Measurements from ENCODE around the gene SELENOP. TPM values are rescaled to one million over a fixed set of nuclear protein-coding genes. Genes with fewer than 3 reads are reported as not detected.

The SELENOP gene
- total and polyA plus RNA-seq, 9 of the 15 experiments (the other 6 are each of a cell fraction or from before 2014, with no cell fraction given), result 3.2 to 6.3 (median 4.5) TPM

GRCh38 chr5:42830924-42831323 lies 19.2 kb upstream of the SELENOP start:
- Histone ChIP-seq H3K36me3 (ENCODE audit: control insufficient read depth, insufficient read depth, low read length) (no peaks in the 10 kb centered on the region), H3K4me3 (no peak overlapping the region), H3K79me2 (ENCODE audit: control insufficient read depth, insufficient read depth, low read length) (no peaks in the 10 kb centered on the region), H3K9me1 (ENCODE audit: control insufficient read depth, insufficient read depth, low read length) (no peaks in the 10 kb centered on the region), H3K9ac (ENCODE audit: insufficient read depth in 1 of 2, low read depth in 2 of 2, low read length in 2 of 2) (no peak overlapping the region), H3K27me3 (ENCODE audit: control insufficient read depth in 2 of 2, insufficient read depth in 2 of 2, low read length in 2 of 2) (no peaks in the 10 kb centered on the region), H3K4me1 (replicated peaks in 1 of 2; ENCODE audit: control insufficient read depth in 2 of 2, insufficient read depth in 2 of 2, low read length in 2 of 2) (no peaks in the 10 kb centered on the region; a peak in 2 of 5 replicates), H4K20me1 (replicated peaks; ENCODE audit: control insufficient read depth, insufficient read depth, low read length) (no peaks in the 10 kb centered on the region), H3K9me3 (replicated peaks; ENCODE audit: control insufficient read depth, insufficient read depth, low read depth, low read length) (no peaks in the 10 kb centered on the region), H3K27ac (ENCODE audit: extremely low read depth, low read depth, low read length) (no peak overlapping the region), H3K4me2 (ENCODE audit: insufficient read depth, low read length) (no peak overlapping the region), H2AFZ (ENCODE audit: low read depth, low read length) (no peak overlapping the region)
- BruUV-seq (replicated peaks), result no TSS peak
- in situ Hi-C loops (cut with MboI), result no loop called here
- FAIRE-seq (no peak), ATAC-seq (no peak), DNase-seq (ENCODE audit: extremely low read depth in 1 of 4, low spot score in 3 of 4) (no peak)
- 3% methylated on average over 2 of the region's 2 CpGs for WGBS (ENCODE audit: insufficient coverage, low coverage, missing lambda C conversion rate)
- intact Hi-C loops (cut with micrococcal nuclease), result loop anchor here (5.0 kb wide), 1 partner anchor 46 kb away; no protein-coding TSS in a partner anchor
- ChIA-PET POLR2A (interaction anchor here (1.0 to 1.5 kb wide), 4 partner anchors 9 to 22 kb away, joined by 3 to 6 read pairs (median 4); partner anchors contain the start of gene SELENOP), CTCF (ENCODE audit: low intra/inter-chr PET ratio) (no interaction called here)
- no peak for TF ChIP-seq ZFP30 (CRISPR knock-in tag; IDR thresholded peaks at IDR 0.05; ENCODE audit: borderline replicate concordance)
- no peak for TF ChIP-seq NR4A1 (CRISPR knock-in tag; IDR thresholded peaks at IDR 0.05)
- TF ChIP-seq NR4A1 (tag; IDR thresholded peaks at IDR 0.05), result no peak
- no peak for TF ChIP-seq RNF219 (CRISPR knock-in tag; IDR thresholded peaks at IDR 0.05)
- no peak for TF ChIP-seq PCBP2 (IDR thresholded peaks at IDR 0.05; ENCODE audit: low read depth, low read length, poor library complexity, severe bottlenecking)
- TF ChIP-seq HNRNPUL1 (IDR thresholded peaks at IDR 0.05; ENCODE audit: low read length), result no peak
- TF ChIP-seq CBX2 (IDR thresholded peaks at IDR 0.05; ENCODE audit: insufficient read depth, low read length, poor library complexity, severe bottlenecking), result no peak
- TF ChIP-seq CSDE1 (IDR thresholded peaks at IDR 0.05), result no peak
- TF ChIP-seq ZNF239 (CRISPR knock-in tag; IDR thresholded peaks at IDR 0.05), result no peak
- TF ChIP-seq ZNF316 (IDR thresholded peaks at IDR 0.05), result peak; percentile 90
- no peak for TF ChIP-seq ZNF407 (IDR thresholded peaks at IDR 0.05; ENCODE audit: low read depth)
- 0 out of 2 replicates have a peak, but pooled peaks have one; percentile 23 for TF ChIP-seq SMARCE1 (IDR thresholded peaks at IDR 0.05)
- TF ChIP-seq PTBP1 (IDR thresholded peaks at IDR 0.05; ENCODE audit: low read depth, low read length), result no peak
- no peak for TF ChIP-seq SP2 (IDR thresholded peaks at IDR 0.05; ENCODE audit: extremely low read depth, low read depth, low read length, poor library complexity, severe bottlenecking)

All from K562 (cell line).